ENCODE measurements around the gene LRP5. TPM values are rescaled to one million over a fixed set of nuclear protein-coding genes. Genes with fewer than 3 reads are reported as not detected.
"Not testable (repeated sequence)": the region's sequence is repeated elsewhere in the genome, so short reads cannot be mapped to it uniquely, and the experiment has no call there.

Gene LRP5
- total RNA-seq, 1 experiment from 2014 or later = 28.3 TPM

- Histone ChIP-seq H3K27me3 (ENCODE audit: control insufficient read depth, insufficient read depth, low read length) (peaks cover 2% of the 10 kb centered on the region; the same call in 1 of the 2 replicates), H3K36me3 (replicated peaks; ENCODE audit: control insufficient read depth, insufficient read depth, low read length) (no peaks in the 10 kb centered on the region), H3K4me3 (ENCODE audit: insufficient read depth, low read depth, low read length) (no peak overlapping the region)
- DNase-seq = no peak
These were observed 15.4 kb upstream of the LRP5 start for GRCh38 chr11:68297052-68297378.

- no peak overlapping the region for H3K4me3 ChIP-seq (ENCODE audit: insufficient read depth, low read depth, low read length)
- DNase-seq = no peak
- H3K27me3 ChIP-seq (ENCODE audit: control insufficient read depth, insufficient read depth, low read length) = peaks cover 2% of the 10 kb centered on the region; the same call in 1 of the 2 replicates
- no peaks in the 10 kb centered on the region for H3K36me3 ChIP-seq (replicated peaks; ENCODE audit: control insufficient read depth, insufficient read depth, low read length)
These were observed 14.9 kb upstream of the LRP5 start for GRCh38 chr11:68297494-68297811.

- peak; percentile 97 for DNase-seq
- no peak overlapping the region for H3K4me3 ChIP-seq (ENCODE audit: insufficient read depth, low read depth, low read length)
- no peaks in the 10 kb centered on the region for H3K36me3 ChIP-seq (replicated peaks; ENCODE audit: control insufficient read depth, insufficient read depth, low read length)
- peaks cover 2% of the 10 kb centered on the region; the same call in 1 of the 2 replicates for H3K27me3 ChIP-seq (ENCODE audit: control insufficient read depth, insufficient read depth, low read length)
These were observed 14.4 kb upstream of the LRP5 start for GRCh38 chr11:68297812-68298658.

- Histone ChIP-seq H3K27me3 (ENCODE audit: control insufficient read depth, insufficient read depth, low read length) (peaks cover 2% of the 10 kb centered on the region; the same call in 1 of the 2 replicates), H3K4me3 (ENCODE audit: insufficient read depth, low read depth, low read length) (no peak overlapping the region)
- DNase-seq = peak; percentile 35
These were observed 13.5 kb upstream of the LRP5 start for GRCh38 chr11:68298659-68299516.

GRCh38 chr11:68299517-68299879 is 12.9 kb upstream of the LRP5 start:
- not testable (repeated sequence) for H3K4me3 ChIP-seq (ENCODE audit: insufficient read depth, low read depth, low read length); H3K36me3 ChIP-seq (replicated peaks; ENCODE audit: control insufficient read depth, insufficient read depth, low read length); DNase-seq; H3K27me3 ChIP-seq (ENCODE audit: control insufficient read depth, insufficient read depth, low read length)

More at GRCh38 chr11:68298659-68299516, 13.5 kb upstream of the LRP5 start:
- no peaks in the 10 kb centered on the region for H3K36me3 ChIP-seq (replicated peaks; ENCODE audit: control insufficient read depth, insufficient read depth, low read length)

- peak; percentile 39 for DNase-seq
- Histone ChIP-seq H3K27me3 (ENCODE audit: control insufficient read depth, insufficient read depth, low read length) (peaks cover 2% of the 10 kb centered on the region; the same call in 1 of the 2 replicates), H3K36me3 (replicated peaks; ENCODE audit: control insufficient read depth, insufficient read depth, low read length) (no peaks in the 10 kb centered on the region), H3K4me3 (ENCODE audit: insufficient read depth, low read depth, low read length) (no peak overlapping the region)
These were observed 12.1 kb upstream of the LRP5 start for GRCh38 chr11:68300076-68300830.

GRCh38 chr11:68302256-68302655 is 10.1 kb upstream of the LRP5 start:
- Histone ChIP-seq H3K36me3 (replicated peaks; ENCODE audit: control insufficient read depth, insufficient read depth, low read length) (no peaks in the 10 kb centered on the region), H3K27me3 (ENCODE audit: control insufficient read depth, insufficient read depth, low read length) (peaks cover 2% of the 10 kb centered on the region; the same call in 1 of the 2 replicates), H3K4me3 (ENCODE audit: insufficient read depth, low read depth, low read length) (no peak overlapping the region)
- DNase-seq = peak; percentile 17

GRCh38 chr11:68302670-68303069 is 9.7 kb upstream of the LRP5 start:
- Histone ChIP-seq H3K27me3 (ENCODE audit: control insufficient read depth, insufficient read depth, low read length) (peaks cover 2% of the 10 kb centered on the region; the same call in 1 of the 2 replicates), H3K4me3 (ENCODE audit: insufficient read depth, low read depth, low read length) (no peak overlapping the region), H3K36me3 (replicated peaks; ENCODE audit: control insufficient read depth, insufficient read depth, low read length) (no peaks in the 10 kb centered on the region)
- no peak for DNase-seq

- H3K27me3 ChIP-seq (ENCODE audit: control insufficient read depth, insufficient read depth, low read length) = peaks cover 2% of the 10 kb centered on the region; the same call in 1 of the 2 replicates
These were observed 9.3 kb upstream of the LRP5 start for GRCh38 chr11:68303083-68303482.

GRCh38 chr11:68303982-68304780 is 8.2 kb upstream of the LRP5 start:
- DNase-seq = no peak
- no peaks in the 10 kb centered on the region for H3K27me3 ChIP-seq (ENCODE audit: control insufficient read depth, insufficient read depth, low read length)
- no peaks in the 10 kb centered on the region for H3K36me3 ChIP-seq (replicated peaks; ENCODE audit: control insufficient read depth, insufficient read depth, low read length)
- H3K4me3 ChIP-seq (ENCODE audit: insufficient read depth, low read depth, low read length) = no peak overlapping the region

More at GRCh38 chr11:68303083-68303482, 9.3 kb upstream of the LRP5 start:
- DNase-seq = no peak
- H3K36me3 ChIP-seq (replicated peaks; ENCODE audit: control insufficient read depth, insufficient read depth, low read length) = no peaks in the 10 kb centered on the region
- H3K4me3 ChIP-seq (ENCODE audit: insufficient read depth, low read depth, low read length) = no peak overlapping the region

GRCh38 chr11:68306636-68307035 is 5.8 kb upstream of the LRP5 start:
- Histone ChIP-seq H3K4me3 (ENCODE audit: insufficient read depth, low read depth, low read length) (no peak overlapping the region), H3K27me3 (ENCODE audit: control insufficient read depth, insufficient read depth, low read length) (no peaks in the 10 kb centered on the region), H3K36me3 (replicated peaks; ENCODE audit: control insufficient read depth, insufficient read depth, low read length) (no peaks in the 10 kb centered on the region)
- DNase-seq = no peak

- peak; percentile 45 for DNase-seq
- H3K27me3 ChIP-seq (ENCODE audit: control insufficient read depth, insufficient read depth, low read length) = 0 out of 2 replicates have a peak, but pooled peaks cover 2% of the 10 kb centered on the region
- H3K4me3 ChIP-seq (ENCODE audit: insufficient read depth, low read depth, low read length) = no peak overlapping the region
- no peaks in the 10 kb centered on the region for H3K36me3 ChIP-seq (replicated peaks; ENCODE audit: control insufficient read depth, insufficient read depth, low read length)
These were observed 4.3 kb upstream of the LRP5 start for GRCh38 chr11:68308068-68308467.

- no peaks in the 10 kb centered on the region for H3K36me3 ChIP-seq (replicated peaks; ENCODE audit: control insufficient read depth, insufficient read depth, low read length)
- no peak overlapping the region for H3K4me3 ChIP-seq (ENCODE audit: insufficient read depth, low read depth, low read length)
- H3K27me3 ChIP-seq (ENCODE audit: control insufficient read depth, insufficient read depth, low read length) = 0 out of 2 replicates have a peak, but pooled peaks cover 2% of the 10 kb centered on the region
- DNase-seq = peak; percentile 50
These were observed 2.7 kb upstream of the LRP5 start for GRCh38 chr11:68309621-68310185.

Data from H7 (cell line).